Measurements from ENCODE around the gene IL18RAP.

GRCh38 chr2:102438578-102438977 lies 15.6 kb downstream of the IL18RAP start:
- TF ChIP-seq PPARA (CRISPR knock-in tag; IDR thresholded peaks at IDR 0.05; ENCODE audit: borderline replicate concordance) (no peak), CREB5 (CRISPR knock-in tag; IDR thresholded peaks at IDR 0.05; ENCODE audit: low read depth) (no peak), CSDC2 (CRISPR knock-in tag; IDR thresholded peaks at IDR 0.05) (no peak), OSR1 (CRISPR knock-in tag; IDR thresholded peaks at IDR 0.05) (no peak), ZC3H10 (CRISPR knock-in tag; IDR thresholded peaks at IDR 0.05) (no peak), ZFP3 (CRISPR knock-in tag; IDR thresholded peaks at IDR 0.05) (no peak), RARB (CRISPR knock-in tag; IDR thresholded peaks at IDR 0.05) (no peak), ZFP30 (CRISPR knock-in tag; IDR thresholded peaks at IDR 0.05) (no peak), PATZ1 (CRISPR knock-in tag; IDR thresholded peaks at IDR 0.05; ENCODE audit: borderline replicate concordance) (no peak), BACH2 (CRISPR knock-in tag; IDR thresholded peaks at IDR 0.05; ENCODE audit: borderline replicate concordance) (no peak), ARNTL (CRISPR knock-in tag; IDR thresholded peaks at IDR 0.05; ENCODE audit: borderline replicate concordance, low read depth) (no peak), TOX (CRISPR knock-in tag; IDR thresholded peaks at IDR 0.05; ENCODE audit: borderline replicate concordance) (no peak)

All from SK-N-SH treated with all-trans-retinoic acid at 6 μM for 48 hours (cell line).